Measurements from ENCODE around the gene GRHL1. TPM values are rescaled to one million over a fixed set of nuclear protein-coding genes. Genes with fewer than 3 reads are reported as not detected.

Gene GRHL1
- total and polyA plus RNA-seq, 9 of the 15 experiments (the other 6 are each of a cell fraction or from before 2014, with no cell fraction given), result 1.7 to 6.1 (median 4.7) TPM

DNA sequence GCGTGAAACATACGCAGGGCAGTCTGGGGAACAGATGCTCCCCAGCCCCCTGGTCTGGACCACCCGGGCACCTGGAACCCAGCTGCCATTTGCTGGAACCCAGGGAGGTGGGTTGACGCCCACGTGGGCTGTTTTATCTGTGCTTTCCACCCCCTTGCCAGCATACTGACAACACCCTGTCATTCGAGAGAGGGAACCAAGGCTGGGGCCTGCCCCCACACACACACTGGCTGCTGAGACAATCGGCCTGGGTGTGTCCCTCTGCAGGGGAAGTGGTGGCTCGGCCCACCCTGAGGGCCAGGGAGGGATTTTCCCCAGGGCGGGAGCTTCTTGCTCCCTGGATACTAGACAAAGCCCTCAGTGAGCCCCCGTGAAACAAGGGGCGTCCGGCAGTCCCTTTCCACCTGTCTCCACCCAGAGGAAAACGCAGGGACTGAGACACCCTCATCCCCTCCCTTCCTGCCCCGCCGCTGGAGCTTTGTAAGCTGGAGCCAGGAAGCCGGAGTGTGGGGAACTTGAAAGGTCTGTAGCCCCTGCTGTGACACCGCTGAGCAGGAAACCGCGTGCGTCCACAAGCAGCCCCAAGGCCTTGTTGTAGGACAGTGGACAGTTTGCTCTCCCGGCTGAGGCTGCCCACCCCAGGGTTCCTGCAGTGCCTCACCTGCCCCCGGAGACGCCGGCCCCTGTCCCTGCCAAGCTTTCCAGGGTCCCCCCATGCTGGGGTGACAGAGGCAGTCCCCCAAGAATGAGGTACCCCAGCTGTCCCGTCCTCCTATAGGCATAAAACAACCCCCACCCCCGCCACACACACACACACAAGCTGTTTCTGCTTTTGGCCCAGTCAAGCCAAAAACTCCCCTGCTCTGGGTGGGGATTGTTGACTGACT is 77.7 kb downstream of the GRHL1 start (continued):
- TF ChIP-seq, protein P1, sequence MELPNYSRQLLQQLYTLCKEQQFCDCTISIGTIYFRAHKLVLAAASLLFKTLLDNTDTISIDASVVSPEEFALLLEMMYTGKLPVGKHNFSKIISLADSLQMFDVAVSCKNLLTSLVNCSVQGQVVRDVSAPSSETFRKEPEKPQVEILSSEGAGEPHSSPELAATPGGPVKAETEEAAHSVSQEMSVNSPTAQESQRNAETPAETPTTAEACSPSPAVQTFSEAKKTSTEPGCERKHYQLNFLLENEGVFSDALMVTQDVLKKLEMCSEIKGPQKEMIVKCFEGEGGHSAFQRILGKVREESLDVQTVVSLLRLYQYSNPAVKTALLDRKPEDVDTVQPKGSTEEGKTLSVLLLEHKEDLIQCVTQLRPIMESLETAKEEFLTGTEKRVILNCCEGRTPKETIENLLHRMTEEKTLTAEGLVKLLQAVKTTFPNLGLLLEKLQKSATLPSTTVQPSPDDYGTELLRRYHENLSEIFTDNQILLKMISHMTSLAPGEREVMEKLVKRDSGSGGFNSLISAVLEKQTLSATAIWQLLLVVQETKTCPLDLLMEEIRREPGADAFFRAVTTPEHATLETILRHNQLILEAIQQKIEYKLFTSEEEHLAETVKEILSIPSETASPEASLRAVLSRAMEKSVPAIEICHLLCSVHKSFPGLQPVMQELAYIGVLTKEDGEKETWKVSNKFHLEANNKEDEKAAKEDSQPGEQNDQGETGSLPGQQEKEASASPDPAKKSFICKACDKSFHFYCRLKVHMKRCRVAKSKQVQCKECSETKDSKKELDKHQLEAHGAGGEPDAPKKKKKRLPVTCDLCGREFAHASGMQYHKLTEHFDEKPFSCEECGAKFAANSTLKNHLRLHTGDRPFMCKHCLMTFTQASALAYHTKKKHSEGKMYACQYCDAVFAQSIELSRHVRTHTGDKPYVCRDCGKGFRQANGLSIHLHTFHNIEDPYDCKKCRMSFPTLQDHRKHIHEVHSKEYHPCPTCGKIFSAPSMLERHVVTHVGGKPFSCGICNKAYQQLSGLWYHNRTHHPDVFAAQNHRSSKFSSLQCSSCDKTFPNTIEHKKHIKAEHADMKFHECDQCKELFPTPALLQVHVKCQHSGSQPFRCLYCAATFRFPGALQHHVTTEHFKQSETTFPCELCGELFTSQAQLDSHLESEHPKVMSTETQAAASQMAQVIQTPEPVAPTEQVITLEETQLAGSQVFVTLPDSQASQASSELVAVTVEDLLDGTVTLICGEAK (IDR thresholded peaks at IDR 0.05), result 0 out of 2 replicates have a peak, but pooled peaks have one; percentile 50
- TF ChIP-seq, protein P1 (CRISPR knock-in tag; IDR thresholded peaks at IDR 0.05), result no peak
- no peak for TF ChIP-seq ZNF77 (CRISPR knock-in tag; IDR thresholded peaks at IDR 0.05)
- peak; percentile 82 to 83 for TF ChIP-seq MAZ (CRISPR knock-in tag; conservative IDR thresholded peaks at IDR 0.05 in 1 of 2, IDR thresholded peaks at IDR 0.05 in 1 of 2)
- TF ChIP-seq NR2C2 (CRISPR knock-in tag; IDR thresholded peaks at IDR 0.05), result no peak
- TF ChIP-seq NR2C2 (tag; IDR thresholded peaks at IDR 0.05), result no peak
- TF ChIP-seq TAF1 (IDR thresholded peaks at IDR 0.05; ENCODE audit: control insufficient read depth, extremely low read depth, insufficient read depth, low read length, severe bottlenecking), result peak; percentile 69
- TF ChIP-seq SAFB2 (IDR thresholded peaks at IDR 0.05; ENCODE audit: borderline replicate concordance, low read depth, low read length, severe bottlenecking), result no peak
- 0 out of 2 replicates have a peak, but pooled peaks have one; percentile 20 for TF ChIP-seq PHF21A (IDR thresholded peaks at IDR 0.05; ENCODE audit: borderline replicate concordance, low read depth)
- peak in 1 of 2 experiments; percentile 43; a peak in 2 of 4 replicates for TF ChIP-seq HDAC1 (IDR thresholded peaks at IDR 0.05)
- peak; percentile 66; the same call in 1 of the 2 replicates for TF ChIP-seq SOX6 (IDR thresholded peaks at IDR 0.05)
- no peak for TF ChIP-seq FUS (optimal IDR thresholded peaks at IDR 0.05; ENCODE audit: low read depth, low read length)
- TF ChIP-seq SAP30 (IDR thresholded peaks at IDR 0.05; ENCODE audit: borderline replicate concordance, insufficient read depth, low read depth, low read length, poor library complexity, severe bottlenecking), result peak; percentile 14
- no peak for TF ChIP-seq ZNF695 (CRISPR knock-in tag; IDR thresholded peaks at IDR 0.05)

Data from K562 (cell line).